Psoas muscle (tissue), 8 donors: ENCODE measurements around the gene LRFN2. TPM values are rescaled to one million over a fixed set of nuclear protein-coding genes. Genes with fewer than 3 reads are reported as not detected.

Experiments used
- ATAC-seq, 4 donors: fragments of 200-7000 bp; cut with Tn5 transposase; one replicate each; pipeline ENCODE4 v1.9.1; 2020; ENCODE audit warnings: moderate library complexity in 3 of 4, mild to moderate bottlenecking in 2 of 4
- DNase-seq, 2 donors: peaks; one replicate each; pipeline ENCODE4 v3.0.0-alpha.2; 2020
- H3K27ac ChIP-seq: fragments of 200-600 bp; one replicate; pipeline ENCODE4 v1.8.0; 2022
- H3K27me3 ChIP-seq, 3 donors: fragments of 200-600 bp in 1 of 3; one replicate each; pipeline versions ENCODE4 v1.6.1 to v1.8.0; 2013 to 2022; ENCODE audit warnings: low read length in 2 of 3, mild to moderate bottlenecking in 2 of 3, moderate library complexity in 1 of 3; ENCODE audit not compliant: insufficient read depth in 3 of 3
- H3K36me3 ChIP-seq, 2 donors: fragments of 200-600 bp in 1 of 2; one replicate each; pipeline versions ENCODE4 v1.6.1 to v1.8.0; 2013 to 2022; ENCODE audit warnings: low read depth in 1 of 2, mild to moderate bottlenecking in 1 of 2, moderate library complexity in 1 of 2; ENCODE audit not compliant: insufficient read depth in 1 of 2
- H3K4me1 ChIP-seq: fragments of 200-600 bp; one replicate; pipeline ENCODE4 v1.8.0; 2022
- H3K4me3 ChIP-seq: fragments of 200-600 bp; one replicate; pipeline ENCODE4 v1.8.0; 2022; ENCODE audit warnings: mild to moderate bottlenecking
- H3K9me3 ChIP-seq: fragments of 200-600 bp; one replicate; pipeline ENCODE4 v1.8.0; 2022
- WGBS, 3 donors: extraction: QIAGEN DNeasy Blood & Tissue Kit; methylation state at CpG; one replicate each; pipeline versions ENCODE4 v1.1.6 to v1.1.7; 2013; 5-methylcytosine and 5-hydroxymethylcytosine counted together
- intact Hi-C, 2 donors: fragments of 100-400 bp; cut with DNase I; formaldehyde crosslinking; loops; one replicate each; pipeline versions ENCODE4 v1.11.0 to v1.14.2; 2022
- polyA plus RNA-seq, 3 donors: library from polyadenylated mRNA; stranded (reverse); fragments of 200-250 nt; gene quantifications; one replicate each; pipeline ENCODE4 v1.2.3, GENCODE V29; 2013
- total RNA-seq, 4 donors: library from RNA; stranded (reverse); fragmentation: NEBNext Ultra II Directional in 2 of 4; extraction: Animal tissue kit (Norgen Biotek cat#: 25700) in 2 of 4; gene quantifications; one replicate each; pipeline versions ENCODE4 v1.2.1 to v1.2.4, GENCODE V29; 2021 to 2023
- TF ChIP-seq, protein P1 (sequence below): fragments of 200-600 bp; IDR thresholded peaks from one replicate; pipeline ENCODE4 v1.8.0; 2022; ENCODE audit warnings: antibody characterized with exemption
- donor health status: healthy with polysubstance abuse.
- donor health status: DM: no; HTN: no; CAD: no; lungs with moderate emphysema.
- donor health status: Bipolar disorder and iron deficiency.
- donor health status: healthy.
- donor health status: DM: yes; HTN: yes; CAD: no.
- donor health status: DM: no; HTN: no; CAD: no.
- donor health status: DM: no; HTN: no; CAD: no.
- donor health status: DM: yes; HTN: yes; CAD: no.

LRFN2 gene
- total and polyA plus RNA-seq, 7 donors = 0.06 TPM; not detected in 6

DNA sequence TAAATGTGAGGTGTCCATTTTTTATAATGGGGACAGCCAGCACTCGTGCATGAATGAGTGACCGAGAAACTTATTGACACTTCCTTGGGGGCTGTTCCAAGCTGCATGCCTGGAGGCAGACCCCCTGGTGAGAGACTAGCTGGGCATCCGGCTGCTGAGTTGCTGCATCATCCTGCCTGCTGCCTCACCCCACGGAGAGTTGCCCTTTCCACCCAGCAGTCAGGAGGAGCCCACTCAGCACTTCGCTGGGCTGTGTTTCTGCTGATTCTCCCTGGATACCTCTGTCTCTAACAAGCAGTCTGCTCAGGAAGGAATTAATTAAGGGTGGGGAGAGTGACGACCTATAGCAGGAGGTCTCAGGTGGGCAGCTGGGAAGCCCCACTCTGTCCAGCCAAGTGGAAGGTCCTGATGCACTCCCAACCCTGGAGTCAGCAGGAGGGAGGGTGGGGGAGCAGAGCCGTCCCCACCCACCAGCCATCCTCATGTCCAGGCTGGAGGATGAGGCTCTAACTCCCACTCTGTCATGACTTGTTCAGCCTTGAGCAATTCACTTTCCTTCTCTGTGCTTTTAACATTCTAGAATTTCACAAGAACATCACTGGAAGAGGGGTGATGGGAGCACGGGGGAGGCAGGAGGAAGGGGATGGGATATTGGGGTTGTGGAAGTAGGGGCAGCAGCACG lies 177.3 kb downstream of the LRFN2 start:
- H3K9me3 ChIP-seq = no peaks in the 10 kb centered on the region
- H3K27me3 ChIP-seq = no peaks in the 10 kb centered on the region
- H3K4me3 ChIP-seq = no peak overlapping the region
- DNase-seq (no peak), ATAC-seq (no peak)
- 64 to 76% (median 69%) methylated on average over 9 of the region's 9 CpGs for WGBS, 3 donors
- no peaks in the 10 kb centered on the region for H3K36me3 ChIP-seq
- TF ChIP-seq, protein P1, sequence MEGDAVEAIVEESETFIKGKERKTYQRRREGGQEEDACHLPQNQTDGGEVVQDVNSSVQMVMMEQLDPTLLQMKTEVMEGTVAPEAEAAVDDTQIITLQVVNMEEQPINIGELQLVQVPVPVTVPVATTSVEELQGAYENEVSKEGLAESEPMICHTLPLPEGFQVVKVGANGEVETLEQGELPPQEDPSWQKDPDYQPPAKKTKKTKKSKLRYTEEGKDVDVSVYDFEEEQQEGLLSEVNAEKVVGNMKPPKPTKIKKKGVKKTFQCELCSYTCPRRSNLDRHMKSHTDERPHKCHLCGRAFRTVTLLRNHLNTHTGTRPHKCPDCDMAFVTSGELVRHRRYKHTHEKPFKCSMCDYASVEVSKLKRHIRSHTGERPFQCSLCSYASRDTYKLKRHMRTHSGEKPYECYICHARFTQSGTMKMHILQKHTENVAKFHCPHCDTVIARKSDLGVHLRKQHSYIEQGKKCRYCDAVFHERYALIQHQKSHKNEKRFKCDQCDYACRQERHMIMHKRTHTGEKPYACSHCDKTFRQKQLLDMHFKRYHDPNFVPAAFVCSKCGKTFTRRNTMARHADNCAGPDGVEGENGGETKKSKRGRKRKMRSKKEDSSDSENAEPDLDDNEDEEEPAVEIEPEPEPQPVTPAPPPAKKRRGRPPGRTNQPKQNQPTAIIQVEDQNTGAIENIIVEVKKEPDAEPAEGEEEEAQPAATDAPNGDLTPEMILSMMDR = no peak
- H3K4me1 ChIP-seq = no peaks in the 10 kb centered on the region
- H3K27ac ChIP-seq = no peak overlapping the region
- intact Hi-C loops = loop anchor here in 1 of 2 donors (10.0 kb wide), 1 partner anchor 175 kb away; the partner anchor contains the start of gene LRFN2

DNA sequence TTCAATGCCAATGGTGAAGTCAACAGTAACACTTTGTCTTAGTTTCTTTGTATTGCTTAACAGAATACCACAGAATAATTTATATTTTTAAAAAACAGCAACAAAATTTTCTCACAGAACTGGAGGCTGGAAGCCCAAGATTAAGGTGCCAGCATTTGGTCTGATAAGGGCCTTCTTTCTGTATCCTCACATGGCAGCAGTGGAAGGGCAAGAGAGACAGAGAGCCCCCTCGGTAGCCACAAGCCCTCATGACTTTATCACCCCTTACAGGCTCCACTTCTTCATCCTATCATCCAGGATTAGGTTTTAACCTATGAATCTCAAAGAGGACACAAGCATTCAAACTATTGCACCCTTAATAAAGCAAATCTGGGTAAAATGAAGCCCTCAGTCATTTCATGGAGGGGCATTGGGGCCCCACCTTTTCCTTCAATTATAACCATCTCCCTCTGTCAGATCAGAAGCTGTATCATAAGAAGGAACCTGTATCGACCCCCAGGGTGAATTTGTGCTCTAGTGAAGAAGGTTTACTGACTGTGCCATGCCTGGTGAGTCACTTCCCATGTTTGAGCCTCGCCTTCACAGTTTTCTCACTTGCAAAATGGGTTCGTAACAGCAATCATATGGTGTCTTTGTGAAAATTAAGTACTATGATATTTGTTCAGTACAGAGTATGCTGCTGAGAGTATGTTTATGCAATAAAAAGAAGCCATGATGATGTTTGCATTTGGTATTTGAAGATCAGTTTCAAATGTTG lies 178.2 kb downstream of the LRFN2 start:
- no peak for ATAC-seq
- no peaks in the 10 kb centered on the region for H3K27me3 ChIP-seq
- 86 to 88% (median 88%) methylated on average over 4 of the region's 4 CpGs for WGBS, 3 donors

DNA sequence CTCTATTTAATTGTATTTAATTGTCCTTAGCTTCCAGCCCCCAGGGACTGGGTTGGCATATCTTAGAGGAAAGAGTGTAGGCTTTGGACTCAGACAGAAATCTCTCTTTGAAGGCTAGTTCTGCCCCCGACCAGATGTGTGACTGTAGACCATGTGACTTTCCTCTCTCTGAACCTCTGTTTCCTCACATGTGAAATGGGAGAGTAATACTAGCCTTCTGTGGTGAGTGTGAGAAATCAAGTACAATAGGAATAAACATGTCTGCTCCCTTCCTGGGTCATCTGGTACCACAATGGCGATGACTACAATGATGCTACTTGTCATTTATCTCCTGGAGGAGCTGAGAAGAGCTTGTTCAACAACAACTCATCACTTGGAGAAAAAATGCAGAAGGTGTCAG lies 179.9 kb downstream of the LRFN2 start:
- ATAC-seq (no peak), DNase-seq (no peak)
- no peak overlapping the region for H3K4me3 ChIP-seq
- H3K4me1 ChIP-seq = no peaks in the 10 kb centered on the region
- no peaks in the 10 kb centered on the region for H3K27me3 ChIP-seq
- no peaks in the 10 kb centered on the region for H3K36me3 ChIP-seq
- H3K9me3 ChIP-seq = no peaks in the 10 kb centered on the region
- TF ChIP-seq, protein P1 = no peak
- no peak overlapping the region for H3K27ac ChIP-seq
- 47 to 77% (median 62%) methylated on average over 2 of the region's 2 CpGs for WGBS, 3 donors
- intact Hi-C loops = no loop called here

More for the DNA sequence above, 178.2 kb downstream of the LRFN2 start:
- Histone ChIP-seq H3K27ac (no peak overlapping the region), H3K9me3 (no peaks in the 10 kb centered on the region), H3K4me3 (no peak overlapping the region), H3K4me1 (no peaks in the 10 kb centered on the region), H3K36me3 (no peaks in the 10 kb centered on the region)
- TF ChIP-seq, protein P1 = no peak
- DNase-seq = no peak
- intact Hi-C loops = no loop called here

GRCh38 chr6:40406175-40406574 lies 181.0 kb downstream of the LRFN2 start:
- intact Hi-C loops = no loop called here
- Histone ChIP-seq H3K4me1 (no peaks in the 10 kb centered on the region), H3K36me3 (no peaks in the 10 kb centered on the region), H3K27ac (no peak overlapping the region), H3K27me3 (no peaks in the 10 kb centered on the region), H3K4me3 (no peak overlapping the region), H3K9me3 (no peaks in the 10 kb centered on the region)
- TF ChIP-seq, protein P1 = no peak
- 84 to 94% (median 85%) methylated on average over 7 of the region's 7 CpGs for WGBS, 3 donors
- ATAC-seq = peak in 3 of 4 donors; percentile 24 to 55 (median 27)
- no peak for DNase-seq
